HG03135 (cell line): ENCODE data around the gene CA5A.
"Not testable (repeated sequence)": the region's sequence is repeated elsewhere in the genome, so short reads cannot be mapped to it uniquely, and the experiment has no call there.

ENCODE experiments used
- ATAC-seq: cut with Tn5 transposase; IDR thresholded peaks from one replicate; pipeline ENCODE4 v1.9.1; 2021; ENCODE audit warnings: mild to moderate bottlenecking, moderate library complexity; ENCODE audit not compliant: unreplicated experiment

Gene CA5A

DNA sequence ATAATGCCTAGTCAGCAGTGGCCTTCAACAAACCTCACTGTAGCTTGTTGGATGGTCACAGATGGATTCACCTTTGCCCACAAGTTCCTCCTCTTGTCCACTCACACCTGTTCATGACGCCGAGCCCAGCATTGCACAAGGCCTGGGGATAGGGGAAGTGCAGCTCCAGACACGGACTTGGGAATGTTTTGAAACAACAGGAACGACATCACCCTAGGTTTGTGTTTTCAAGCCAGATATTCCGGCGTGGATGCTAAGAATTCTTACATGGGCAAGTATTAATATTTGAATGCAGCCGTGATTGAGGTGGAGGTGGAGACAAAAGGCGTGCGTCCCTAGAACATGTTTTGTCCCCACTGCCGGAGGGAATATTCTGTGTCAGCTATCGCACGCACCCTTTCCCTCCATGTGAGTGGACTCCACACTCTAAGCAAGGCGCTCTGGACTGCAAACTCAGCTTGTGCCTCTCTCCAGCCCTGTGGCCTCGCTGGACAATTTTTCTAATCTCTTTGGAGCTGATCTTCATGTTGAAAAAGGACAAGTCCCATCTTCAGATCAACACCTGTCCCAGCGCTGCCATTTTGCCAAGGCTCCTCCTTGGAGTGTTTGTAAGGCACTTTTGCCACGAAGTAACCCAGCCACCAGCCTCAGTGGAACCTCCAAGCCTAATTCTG, 12.9 kb upstream of the CA5A start:
- ATAC-seq: no peak

DNA sequence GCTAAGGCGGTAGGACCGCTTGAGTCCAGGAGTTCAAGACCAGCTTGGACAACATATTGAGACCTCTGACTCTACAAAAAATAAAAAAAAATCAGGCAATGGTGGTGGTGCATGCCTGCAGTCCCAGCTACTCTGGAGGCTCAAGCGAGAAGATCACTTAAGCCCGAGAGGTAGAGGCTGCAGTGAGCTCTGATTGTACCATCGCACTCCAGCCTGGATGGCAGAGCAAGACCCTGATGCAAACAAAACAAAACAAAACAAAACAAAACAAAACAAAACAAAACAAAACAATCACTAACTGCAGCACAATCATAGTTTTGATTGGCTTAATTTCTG, 12.4 kb upstream of the CA5A start:
- no peak for ATAC-seq

DNA sequence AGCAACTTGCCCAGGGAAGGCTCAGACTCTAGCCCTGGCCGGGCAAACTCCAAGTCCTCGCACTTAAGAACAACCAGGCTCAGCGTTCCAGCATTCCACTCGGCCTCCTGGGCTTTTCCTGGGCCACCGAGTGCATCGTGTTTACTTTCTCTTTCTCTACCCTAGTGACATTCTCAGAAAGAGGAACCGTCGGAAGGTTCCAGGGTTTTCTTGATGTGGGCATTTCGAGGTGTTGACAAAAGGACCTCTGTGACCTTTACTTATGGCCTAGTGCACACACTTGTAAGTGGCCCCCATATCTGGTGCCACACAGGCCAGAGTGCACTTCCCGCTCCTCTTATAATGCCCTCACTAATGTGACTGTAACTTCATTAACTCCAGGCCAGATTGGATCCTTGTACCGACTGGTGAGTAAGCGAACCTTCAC, 11.8 kb upstream of the CA5A start:
- no peak for ATAC-seq

DNA sequence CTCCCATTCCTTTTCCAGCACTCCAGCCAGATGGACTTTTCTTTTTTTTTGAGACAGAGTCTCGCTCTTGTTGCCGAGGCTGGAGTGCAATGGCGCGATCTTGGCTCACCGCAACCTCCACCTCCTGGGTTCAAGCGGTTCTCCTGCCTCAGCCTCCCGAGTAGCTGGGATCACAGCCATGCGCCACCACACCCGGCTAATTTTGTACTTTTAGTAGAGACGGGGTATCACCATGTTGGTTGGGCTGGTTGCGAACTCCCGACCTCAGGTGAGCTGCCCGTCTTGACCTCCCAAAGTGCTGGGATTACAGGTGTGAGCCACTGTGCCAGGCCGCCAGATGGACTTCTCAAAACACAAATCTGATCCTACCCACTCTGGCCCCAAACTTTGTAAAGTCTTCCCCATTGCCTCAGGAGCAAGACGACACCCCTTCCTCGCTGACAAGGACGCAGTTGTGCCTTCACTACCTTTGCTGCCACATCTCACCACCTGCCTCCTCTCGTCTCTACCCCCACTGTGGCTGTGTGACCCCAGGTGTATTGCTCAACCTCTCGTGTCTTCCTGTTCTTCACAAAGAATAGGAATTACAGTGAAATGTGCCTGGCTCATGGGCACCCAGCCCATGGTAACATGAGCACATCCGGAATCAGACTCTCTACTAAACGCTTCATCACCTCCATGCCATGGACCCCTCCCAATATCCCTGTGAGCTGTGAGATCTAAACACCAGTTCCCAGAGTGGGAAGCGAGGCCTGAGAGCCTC, 11.2 kb upstream of the CA5A start:
- ATAC-seq: no peak

DNA sequence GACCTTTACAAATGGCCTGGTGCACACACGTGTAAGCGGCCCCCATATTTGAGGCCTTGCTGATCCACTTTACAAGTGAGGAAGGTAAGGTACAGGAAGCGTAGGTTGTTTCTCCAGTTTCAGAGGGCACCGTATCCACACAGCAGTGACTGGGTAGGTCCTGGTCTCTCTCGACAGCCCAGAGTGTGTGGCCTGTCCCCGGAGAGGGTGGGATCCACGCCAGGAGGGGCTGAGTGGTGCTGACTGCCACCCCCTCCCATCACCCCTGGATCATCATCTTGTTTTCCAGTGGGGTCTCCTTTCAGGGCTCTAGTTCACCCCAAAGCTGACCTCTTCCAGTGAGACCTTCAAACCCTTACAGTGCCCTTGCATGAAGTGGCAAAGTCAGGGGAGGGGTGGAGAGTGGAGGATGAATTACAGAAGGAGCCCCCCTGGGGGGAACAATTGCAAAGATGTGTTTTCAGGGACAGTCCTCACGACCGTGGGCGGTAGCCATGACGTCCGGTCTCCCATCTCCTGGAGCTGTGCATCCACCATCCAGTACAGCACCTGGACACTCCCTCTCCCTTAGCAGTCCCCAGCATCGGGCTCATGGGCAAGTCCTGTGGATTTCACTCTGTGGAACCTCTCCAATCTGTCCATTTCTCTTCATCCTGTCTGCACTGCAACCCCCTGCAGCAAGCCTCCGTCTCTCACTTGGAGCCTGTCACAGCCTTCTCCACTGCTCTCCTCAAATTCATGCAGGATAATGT, 10.4 kb upstream of the CA5A start:
- no peak for ATAC-seq

DNA sequence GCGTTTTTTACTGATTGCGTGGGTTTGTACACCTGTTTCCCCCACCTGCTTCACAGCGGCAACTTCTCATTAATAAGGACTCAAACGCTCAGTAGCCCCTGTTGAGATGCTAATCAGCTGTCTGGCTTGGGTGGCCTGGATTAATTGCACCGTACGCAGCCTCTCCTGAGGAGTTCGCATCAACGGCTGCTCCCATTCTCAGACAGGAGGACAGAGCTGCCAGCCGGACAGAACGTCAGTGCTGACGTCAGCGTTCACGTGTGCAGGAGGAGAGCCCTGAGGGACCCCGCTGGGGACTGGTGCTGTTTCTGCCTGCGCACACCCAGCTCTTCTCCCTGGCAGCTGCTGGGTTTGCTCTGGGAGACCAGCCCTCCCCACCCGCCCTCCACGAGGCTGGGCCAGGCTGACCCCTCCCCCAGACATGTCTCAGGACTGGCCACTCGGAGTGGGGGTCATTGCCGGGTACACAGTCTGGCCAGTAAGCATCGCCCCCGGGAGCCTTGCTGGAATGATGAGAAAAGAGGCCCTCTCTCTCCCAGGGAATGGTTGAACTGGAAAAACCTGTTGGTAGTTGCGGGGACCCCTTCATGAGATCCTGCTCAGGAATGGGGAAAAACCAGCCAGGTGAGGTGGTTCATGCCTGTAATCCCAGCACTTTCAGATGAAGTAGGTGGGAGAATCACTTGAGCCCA, 9.2 kb upstream of the CA5A start:
- ATAC-seq: no peak

DNA sequence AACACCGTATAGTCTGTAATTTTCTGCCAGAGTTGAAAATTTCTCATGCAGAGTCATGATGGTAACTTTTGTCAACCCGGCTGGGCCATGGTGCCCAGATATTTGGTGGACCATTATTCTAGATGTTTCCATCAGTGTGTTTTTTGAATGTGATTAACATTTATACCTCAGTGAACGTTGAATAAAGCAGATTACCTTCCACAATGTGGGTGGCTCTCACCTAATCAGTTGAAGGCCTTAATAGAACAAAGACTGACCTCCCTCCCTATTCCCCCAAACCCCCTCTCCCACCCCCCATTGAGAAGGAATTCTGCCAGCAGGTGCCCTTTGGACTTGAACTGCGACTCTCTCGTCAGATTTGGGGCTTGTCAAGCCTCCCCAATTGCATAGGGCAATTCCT, 6.4 kb upstream of the CA5A start:
- no peak for ATAC-seq

DNA sequence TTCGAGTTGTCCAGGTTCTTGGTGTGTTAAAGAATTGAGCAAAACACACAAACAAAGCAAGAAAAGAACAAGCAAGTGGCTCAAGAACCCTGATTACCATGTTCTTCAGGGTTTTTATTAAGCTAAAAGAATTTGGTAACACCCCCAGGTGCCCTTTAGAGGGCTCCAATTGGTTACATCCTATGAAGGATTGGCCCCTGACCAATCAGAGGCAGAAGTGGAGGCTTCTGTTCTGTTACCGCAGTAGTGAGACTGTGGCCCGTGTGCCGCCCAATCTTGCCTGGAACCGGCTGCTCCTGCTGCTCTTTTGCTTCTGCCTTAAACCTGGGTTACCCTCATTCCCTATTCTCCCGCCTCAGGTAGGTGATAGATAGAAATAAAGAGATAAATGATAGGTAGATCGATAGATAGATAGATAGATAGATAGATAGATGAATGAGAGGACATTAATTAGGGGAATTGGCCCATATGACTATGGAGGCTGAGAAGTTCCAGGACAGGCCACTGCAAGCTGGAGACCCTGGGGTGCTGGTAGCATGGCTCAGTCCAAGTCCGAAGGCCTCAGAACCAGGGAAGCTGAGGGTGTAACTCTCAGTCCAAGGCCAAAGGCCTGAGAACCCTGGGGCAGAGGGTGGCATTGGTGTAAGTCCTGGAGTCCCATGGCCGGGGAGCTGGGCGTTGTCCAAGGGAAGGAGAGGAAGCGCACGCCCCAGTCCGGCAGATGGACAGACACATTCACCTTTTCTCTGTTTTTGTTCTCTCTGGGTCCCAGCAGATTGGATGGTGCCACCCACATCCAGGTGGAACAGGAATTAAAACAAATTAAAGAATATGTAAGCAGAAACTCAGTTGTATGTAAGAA, 3.5 kb upstream of the CA5A start:
- ATAC-seq: no peak

DNA sequence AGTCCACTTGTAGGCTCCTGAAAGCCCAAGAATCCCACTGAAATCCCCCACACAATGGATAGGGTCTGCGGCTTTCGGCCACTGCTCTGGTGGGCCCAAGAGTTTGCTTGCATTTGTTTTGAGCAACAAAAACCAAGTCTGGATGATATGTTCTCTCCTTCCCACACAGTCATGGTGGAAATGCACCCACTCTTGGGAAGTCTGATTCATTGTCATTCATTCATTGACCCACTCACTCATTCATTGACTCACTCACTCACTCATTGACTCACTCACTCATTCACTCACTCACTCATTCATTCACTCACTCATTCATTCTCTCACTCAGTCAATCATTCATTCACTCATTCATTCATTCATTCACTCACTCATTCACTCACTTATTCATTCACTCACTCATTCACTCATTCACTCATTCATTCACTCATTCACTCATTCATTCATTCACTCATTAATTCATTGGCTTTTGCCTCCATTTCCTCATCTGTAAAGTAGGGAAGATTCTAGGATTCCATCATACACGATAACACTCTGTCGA, 2.2 kb upstream of the CA5A start:
- ATAC-seq: no peak

DNA sequence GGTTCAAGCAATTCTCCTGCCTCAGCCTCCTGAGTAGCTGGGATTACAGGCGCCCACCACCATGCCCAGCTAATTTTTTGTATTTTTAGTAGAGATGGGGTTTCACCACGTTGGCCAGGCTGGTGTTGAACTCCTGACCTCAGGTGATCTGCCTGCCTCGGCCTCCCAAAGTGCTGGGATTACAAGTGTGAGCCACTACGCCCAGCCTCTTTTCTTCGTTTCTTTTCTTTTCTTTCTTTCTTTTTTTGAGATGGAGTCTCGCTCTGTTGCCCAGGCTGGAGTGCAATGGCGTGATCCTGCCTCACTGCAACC, 858 bp upstream of the CA5A start:
- ATAC-seq: not testable (repeated sequence)

DNA sequence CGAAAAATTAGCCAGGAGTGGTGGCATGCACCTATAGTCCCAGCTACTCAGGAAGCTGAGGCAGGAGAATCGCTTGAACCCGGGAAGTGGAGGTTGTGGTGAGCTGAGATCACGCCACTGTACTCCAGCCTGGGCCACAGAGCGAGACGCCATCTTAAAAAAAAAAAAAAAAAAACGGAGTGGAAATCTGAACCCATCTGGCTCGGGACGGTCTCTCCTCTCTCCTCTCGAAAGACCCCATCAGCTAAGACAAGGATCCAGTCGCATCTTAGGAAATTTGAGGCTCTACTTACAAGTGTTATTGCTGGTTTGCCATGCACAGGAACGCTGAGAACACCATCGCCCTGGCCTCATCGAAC, 334 bp downstream of the CA5A start:
- not testable (repeated sequence) for ATAC-seq

DNA sequence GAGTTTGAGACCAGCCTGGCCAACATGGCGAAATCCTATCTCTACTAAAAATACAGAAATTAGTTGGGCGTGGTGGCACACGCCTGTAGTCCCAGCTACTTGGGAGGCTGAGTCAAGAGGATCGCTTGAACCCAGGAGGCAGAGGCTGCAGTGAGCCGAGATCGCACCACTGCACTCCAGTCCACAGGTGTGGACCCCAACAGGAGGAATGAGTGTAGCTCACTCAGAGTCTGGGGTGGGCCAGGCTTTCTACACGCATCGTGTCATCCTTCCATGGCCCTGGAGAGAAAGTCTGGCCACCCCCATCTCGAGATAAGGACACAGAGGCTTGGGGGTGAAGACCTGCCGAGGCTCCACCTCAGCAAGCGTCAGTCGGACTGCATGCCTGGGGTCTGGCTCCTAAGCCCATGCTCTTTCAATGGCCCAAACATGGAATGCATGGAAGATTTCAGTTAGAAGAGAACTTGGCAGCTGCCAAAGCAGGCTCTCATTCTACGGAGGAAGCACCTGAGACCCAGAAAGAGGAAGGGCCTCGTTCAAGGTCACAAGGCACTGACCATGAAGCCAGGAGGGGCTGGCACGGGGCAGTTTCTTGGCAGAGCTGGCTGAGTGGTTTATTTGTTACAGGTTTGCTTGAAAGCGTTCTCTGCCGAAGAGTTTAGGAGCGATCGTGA, 1.4 kb downstream of the CA5A start:
- ATAC-seq: not testable (repeated sequence)

DNA sequence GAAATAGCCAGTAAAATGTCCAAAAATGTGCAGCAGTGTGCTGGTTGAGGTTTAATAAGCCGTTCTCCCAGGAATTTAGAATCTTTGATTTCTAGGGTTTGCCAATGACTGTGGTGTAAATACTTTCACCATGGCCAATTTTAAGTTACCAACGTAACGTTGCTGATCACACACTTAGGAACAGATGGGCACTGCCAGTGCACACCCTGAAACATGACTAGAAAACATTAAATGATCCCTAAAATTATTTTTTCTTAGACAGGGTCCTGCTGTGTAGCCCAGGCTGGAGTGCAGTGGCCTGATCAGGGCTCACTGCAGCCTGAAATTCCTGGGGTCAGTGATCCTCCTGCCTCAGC, 3.2 kb downstream of the CA5A start:
- ATAC-seq: no peak

DNA sequence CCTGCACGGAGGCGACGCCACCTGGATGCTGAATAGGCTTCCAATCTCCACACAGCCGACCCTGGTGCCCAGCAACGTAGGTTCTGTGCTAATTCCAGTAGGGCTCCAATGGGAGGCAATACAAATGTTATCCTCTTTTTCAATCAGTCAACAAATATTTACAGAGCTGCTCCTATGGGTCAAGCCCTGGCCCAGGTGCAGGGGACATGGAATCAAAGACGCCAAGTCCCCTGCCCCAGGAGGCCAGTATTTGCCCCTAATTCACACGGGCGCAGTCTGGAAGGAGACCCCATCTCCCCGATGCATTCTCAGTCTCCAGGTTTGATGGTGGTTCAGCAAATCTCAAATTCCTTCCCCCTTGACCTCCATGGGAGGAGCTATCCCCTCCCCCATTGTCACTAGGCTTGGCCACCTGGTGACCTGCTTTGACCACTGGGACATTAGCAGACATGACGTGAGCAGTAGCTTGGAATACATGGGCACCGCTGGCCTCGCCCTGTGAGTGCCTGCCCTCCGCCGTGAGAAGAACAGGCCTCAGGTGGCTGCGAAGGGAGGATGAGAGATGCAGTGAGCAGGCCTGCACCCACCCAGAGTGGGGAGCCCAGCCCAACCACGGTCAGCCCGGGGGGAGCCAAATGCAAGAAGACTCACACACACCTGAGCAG, 3.7 kb downstream of the CA5A start:
- not testable (repeated sequence) for ATAC-seq

DNA sequence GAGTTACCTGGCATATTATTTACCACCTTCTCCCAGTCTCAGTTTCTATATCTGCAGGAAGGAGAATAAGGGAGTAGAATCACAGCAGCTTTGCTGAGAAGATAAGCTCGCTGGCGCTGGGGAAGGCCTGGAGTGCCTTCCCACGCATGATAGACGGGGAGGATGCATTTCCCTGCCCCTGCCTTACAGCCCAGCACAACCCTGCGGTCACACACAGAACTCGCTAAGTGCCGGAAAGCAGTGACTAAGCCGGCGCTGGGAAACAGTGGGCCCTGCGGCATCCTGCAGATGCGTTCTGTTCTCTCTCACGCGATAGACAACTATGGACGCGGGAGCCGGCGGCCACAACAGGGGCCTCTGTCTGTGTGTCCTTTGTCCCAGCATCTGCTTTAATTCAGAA, 4.8 kb downstream of the CA5A start:
- no peak for ATAC-seq

DNA sequence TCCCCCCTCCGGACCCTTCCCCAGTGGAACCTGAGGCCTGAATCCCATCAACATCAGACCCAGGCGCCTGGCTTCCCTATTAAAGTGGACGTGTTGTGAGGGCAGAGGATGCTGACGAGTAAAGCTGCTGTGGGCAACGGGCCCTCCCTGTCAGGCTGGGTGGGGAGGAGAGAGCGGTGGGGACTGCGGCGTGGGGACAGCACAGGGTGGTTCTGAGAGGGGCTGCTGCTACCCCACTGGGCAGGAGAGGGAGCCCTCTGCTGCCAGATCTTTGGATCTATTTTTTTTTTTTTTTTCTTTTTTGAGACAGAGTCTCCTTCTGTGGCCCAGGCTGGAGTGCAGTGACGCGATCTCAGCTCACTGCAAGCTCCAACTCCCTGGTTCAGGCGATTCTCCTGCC, 5.9 kb downstream of the CA5A start:
- no peak for ATAC-seq

DNA sequence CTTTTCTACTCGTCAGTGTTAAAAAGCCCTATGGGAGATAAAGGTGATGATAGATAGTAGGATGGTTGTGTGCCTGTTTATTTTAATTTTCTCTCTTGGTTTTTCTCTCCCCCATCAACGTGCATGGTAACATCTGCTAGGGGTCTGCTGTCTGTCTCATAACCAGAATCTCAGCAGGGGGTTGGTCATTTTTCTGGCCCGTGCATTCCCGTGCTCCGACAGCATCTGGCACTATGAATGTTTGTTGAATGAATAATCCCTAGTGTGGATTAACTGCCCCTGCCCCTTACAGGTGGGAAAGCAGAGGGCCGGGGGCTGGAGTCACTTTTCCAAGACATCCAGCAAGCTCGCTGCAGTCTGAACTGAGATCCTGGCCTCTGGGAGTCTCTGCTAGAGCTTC, 6.3 kb downstream of the CA5A start:
- no peak for ATAC-seq

DNA sequence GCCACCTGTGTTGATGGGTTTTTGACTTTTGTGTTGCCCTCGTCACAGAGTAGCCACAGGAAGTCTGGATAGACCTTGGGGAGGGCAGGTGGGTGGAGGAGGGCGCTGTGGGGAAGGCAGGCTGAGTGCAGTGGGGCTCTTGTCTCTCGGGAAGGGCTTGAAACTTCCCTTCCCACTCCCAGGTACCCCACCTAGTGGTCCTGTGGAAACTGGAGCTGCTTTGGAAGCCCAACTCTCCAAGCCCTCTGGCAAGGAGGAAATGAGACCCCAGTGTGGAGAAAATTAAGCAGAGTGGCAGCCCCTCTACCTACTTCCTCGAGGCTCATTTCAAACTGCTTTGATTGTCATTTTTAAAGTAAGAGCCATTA, 9.2 kb downstream of the CA5A start:
- no peak for ATAC-seq
